GM19351 (cell line): ENCODE measurements around the gene DCHS2.

Experiments used
- ATAC-seq: cut with Tn5 transposase; IDR thresholded peaks from one replicate; pipeline ENCODE4 v1.9.1; 2021; ENCODE audit warnings: mild to moderate bottlenecking, moderate library complexity; ENCODE audit not compliant: unreplicated experiment

The DCHS2 gene

GRCh38 chr4:154320521-154320920 lies 171.1 kb downstream of the DCHS2 start:
- ATAC-seq = no peak

DNA sequence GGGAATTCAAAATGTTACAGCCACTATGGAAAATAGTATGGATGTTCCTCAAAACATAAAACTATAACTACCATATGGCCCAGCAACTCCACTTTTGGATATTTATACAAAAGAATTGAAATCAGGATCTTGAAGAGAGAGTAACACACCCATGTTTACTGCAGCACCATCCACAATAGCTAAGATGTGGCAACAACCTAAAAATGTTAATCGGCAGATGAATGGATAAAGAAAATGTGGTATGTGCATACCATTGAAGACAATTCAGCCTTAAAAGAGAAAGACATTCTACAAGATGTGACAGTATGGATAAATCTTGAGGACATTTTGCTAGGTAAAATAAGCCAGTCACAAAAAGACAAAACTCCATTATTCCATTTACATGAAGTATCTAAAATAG lies 171.9 kb downstream of the DCHS2 start:
- ATAC-seq = no peak

DNA sequence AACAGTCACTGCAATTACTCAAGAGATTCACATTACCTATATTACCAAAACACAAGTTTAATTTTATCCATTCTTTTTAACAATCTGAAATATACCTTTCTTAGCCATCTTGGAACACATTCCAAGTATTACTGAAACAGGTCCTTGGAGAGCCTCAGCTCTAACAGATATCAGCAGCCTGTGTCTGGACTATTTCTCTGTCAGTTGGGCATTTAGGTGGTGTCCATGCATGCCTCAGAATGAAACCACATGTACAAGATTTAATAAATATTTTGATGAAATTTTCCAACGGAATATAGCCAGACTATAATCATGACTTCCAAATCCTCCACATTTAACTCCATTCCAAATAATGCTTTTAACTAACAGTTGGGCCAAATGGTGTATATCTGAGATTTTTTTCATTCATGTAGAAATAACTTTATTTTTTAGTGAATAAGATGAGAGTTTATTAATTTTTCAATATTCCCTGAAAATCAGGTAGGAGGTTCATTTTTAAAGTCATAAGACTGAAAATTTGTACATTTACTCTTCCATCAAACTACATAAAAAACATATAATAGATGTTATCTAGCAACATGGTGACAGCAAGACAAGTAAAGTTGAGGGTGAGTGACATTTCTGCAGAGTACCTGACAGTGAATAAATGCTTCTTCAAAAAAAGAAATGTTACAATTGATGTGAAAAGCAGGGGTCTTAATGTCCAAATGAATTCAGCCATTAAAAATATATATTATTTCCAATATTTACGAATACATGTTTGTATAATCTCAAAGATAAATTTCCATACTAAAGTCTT lies 174.2 kb downstream of the DCHS2 start:
- no peak for ATAC-seq

DNA sequence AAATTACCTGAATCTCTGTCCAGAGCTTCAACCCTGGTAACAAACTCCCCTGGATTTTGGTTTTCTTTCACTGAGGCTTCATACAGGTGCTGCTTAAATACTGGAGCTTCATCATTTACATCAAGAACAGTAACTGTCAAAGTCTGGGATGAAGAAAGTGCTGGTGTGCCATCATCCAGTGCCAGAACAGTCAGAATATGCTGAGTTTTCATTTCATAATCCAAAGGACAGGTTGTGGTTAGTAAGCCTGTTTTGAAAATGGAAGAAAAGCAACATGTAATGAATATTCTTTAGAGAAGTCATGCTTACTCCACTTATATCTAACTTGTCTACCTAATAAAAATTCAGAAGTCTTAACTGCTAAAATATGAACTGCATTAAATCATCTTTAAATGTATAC lies 175.9 kb downstream of the DCHS2 start:
- ATAC-seq = no peak

DNA sequence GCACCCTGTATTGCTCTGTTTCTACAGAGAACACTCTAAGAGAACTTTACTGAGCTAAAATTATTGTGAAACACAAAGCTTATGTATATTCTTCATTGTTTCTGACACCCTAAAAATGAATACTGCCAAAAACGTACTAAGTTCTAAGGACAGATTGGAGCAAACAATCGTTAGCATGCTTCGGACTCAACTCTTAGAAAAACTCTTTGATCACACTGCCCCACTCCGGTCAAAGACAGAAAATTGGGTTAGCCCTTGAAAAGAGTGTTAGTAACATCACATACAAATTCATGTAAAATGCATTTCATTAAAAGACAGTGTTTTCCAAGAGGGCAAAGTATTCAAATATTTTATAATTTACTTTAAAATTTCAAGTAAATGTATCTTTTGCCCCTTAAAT lies 177.4 kb downstream of the DCHS2 start:
- no peak for ATAC-seq

GRCh38 chr4:154313004-154313585 lies 178.5 kb downstream of the DCHS2 start:
- no peak for ATAC-seq

GRCh38 chr4:154312246-154312645 lies 179.4 kb downstream of the DCHS2 start:
- ATAC-seq = no peak

DNA sequence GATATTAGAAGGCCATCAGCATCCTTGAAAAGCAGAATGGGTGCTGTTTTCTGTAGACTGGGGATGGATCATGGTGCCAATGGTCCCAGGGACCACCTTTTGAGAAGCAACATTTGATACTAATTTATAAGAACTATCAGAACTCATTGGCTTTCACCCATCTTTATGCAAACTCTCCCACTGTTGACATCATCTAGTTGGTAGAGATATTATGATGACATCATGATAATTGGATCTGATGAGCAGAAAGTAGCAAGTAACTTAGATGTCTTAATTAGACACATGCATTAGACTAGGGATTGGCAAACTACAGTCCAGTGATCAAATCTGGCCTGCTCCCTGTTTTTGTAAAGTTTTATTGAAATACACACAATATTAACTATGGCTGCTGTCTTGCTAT lies 181.0 kb downstream of the DCHS2 start:
- no peak for ATAC-seq

DNA sequence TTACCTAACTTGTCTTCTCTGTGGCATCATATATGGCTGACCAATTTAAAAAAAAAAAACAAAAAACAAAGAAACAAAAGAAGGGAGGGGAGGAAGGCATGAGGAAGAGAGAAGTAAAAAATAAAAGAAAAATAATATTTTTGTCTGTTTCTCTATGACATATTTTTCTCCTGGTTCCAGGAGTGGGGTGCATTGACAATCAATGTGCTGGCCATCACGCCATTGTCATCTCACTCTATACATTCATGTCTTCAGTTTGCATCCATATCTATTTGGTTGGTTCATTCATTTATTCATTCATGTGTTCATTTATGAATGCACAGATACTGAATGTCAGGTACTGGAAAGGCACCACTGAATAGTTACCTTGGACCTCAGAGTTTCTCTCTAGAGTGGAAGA lies 183.4 kb downstream of the DCHS2 start:
- no peak for ATAC-seq

DNA sequence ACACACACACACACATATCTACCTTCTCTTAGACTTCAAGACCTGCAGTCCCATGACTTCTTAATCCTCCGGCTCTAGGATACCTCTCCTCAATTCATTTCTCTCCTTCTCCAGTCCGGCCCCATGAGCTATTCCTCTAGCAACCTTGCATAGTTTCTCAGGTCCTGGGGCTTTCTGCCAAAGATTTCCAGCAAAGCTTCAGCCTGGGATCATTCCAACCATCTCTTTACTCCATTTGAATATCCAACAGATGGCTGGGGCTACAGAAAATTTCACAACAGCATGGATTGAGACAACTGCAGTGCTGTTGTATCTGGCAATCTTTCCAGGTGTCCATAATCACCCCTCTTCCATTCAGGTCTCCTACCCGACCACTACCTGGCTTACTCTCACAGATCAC lies 184.1 kb downstream of the DCHS2 start:
- no peak for ATAC-seq

- ATAC-seq = no peak
Measured at GRCh38 chr4:154305616-154306015, 186.0 kb downstream of the DCHS2 start.

DNA sequence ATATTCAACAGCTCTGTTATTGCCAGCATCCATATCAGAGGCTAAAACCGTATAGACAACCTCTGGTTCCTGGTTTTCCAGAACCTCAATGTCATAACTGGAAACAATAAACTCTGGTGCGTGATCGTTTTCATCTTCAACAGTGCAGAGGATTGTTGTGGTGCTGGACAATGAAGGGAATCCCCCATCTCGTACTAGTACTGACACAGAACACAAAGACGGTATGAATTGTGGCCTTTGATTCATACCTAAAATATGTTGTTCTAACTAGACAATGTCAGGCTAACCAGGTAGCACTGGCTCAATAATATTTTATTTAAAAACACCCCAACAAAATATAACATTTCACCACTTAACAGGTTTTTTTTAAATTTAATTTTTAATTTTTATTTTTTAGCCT lies 186.9 kb downstream of the DCHS2 start:
- ATAC-seq = no peak

DNA sequence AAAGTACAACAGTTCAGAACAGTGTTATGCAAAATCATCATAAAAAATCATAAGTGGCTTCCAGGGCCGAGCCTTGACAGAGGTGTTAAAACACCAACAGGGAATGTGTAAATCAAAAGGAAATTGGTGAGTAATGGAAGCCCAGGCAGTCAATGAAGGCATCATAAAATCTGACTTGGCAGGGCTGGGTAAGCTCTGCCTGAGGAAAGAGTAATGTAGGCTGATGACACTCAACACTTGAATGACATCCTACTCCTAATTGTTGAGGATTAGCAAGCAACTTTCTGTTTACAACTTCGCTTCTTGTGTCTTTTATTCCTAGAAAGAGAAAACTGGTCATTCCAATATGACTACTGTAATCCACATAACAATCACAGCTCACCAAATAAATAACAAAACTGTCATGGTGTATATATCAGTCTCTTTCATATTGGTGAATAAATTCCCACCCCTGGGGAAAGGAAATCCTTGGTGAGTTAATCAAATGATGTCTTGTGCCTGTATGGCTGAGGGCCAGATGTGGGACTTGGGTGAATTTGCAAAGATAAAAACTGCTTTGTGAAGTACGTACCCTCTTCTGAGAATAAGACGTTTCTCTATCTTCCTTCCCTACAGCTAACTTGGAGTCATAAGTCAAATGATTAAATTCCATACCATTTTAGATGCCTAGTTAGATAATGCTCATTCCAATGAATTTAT lies 196.8 kb downstream of the DCHS2 start:
- no peak for ATAC-seq

- no peak for ATAC-seq
Measured at GRCh38 chr4:154293427-154293826, 198.2 kb downstream of the DCHS2 start.

- ATAC-seq = no peak
Measured at GRCh38 chr4:154292589-154292988, 199.0 kb downstream of the DCHS2 start.

- ATAC-seq = no peak
Measured at GRCh38 chr4:154277172-154277571, 214.4 kb downstream of the DCHS2 start.

DNA sequence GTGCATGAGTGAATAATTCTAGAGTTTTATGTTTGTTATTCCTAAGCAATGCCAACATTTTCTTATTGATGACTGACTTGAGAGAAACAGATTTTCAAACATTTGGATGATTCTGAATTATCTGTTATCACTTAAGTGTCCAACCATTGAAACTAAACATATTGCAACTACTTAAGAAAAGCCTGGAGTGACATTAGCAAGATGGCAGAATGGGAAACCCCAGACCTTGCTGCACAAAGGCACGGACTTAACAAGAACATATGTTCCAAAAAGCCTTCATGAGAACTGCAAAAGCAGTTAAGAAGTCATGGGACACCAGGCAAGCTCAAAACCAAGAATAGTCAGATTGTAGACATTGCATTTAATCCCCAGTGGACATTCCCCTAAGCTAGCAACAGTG lies 215.1 kb downstream of the DCHS2 start:
- no peak for ATAC-seq

DNA sequence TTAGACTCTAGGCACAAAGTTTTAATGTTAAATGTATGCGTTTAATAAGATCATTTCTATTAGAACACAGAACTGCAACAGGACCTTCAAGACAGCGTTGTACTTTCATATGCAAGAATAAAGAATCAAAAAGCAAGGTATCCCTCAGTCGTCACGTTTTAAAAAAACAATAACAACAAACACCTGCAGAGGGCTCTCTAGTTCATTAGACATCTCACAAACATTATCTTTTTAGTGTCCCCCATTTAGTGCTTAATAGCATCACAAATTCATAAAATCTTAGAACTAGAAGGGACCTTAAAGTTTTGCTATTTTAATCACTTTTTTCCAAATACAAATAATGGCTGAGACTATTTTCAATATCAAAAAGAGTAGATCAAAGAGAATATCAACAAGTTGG lies 236.6 kb downstream of the DCHS2 start:
- ATAC-seq = no peak

- ATAC-seq = no peak
Measured at GRCh38 chr4:154234576-154234975, 257.0 kb downstream of the DCHS2 start.

- no peak for ATAC-seq
Measured at GRCh38 chr4:154231806-154232478, 259.7 kb downstream of the DCHS2 start.

GRCh38 chr4:154230723-154231122 lies 260.9 kb downstream of the DCHS2 start:
- no peak for ATAC-seq

DNA sequence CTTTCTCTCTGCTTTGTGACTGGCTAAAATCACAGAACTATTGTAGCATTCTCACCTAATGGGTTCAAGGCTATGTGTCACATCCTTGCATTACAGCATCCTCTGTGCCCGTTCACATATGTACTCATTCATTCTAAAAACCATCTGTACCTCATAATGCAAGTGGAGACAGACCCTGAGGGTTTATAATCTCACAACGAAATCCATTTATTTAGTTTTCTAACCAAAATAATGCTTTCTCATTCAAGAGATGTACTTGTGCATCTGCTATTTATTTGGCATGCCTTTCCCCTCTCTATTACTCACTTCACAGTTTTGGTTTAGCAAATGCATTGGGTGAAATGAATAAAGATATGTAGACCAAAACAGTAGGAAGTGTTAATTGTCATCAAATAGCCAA lies 261.5 kb downstream of the DCHS2 start:
- no peak for ATAC-seq
